GM23248 (cell line): ENCODE measurements around the gene CAMKMT.

ENCODE experiments used
- EZH2 ChIP-seq: fragments of 200-600 bp; sonication (generic); IDR thresholded peaks from 2 replicates; pipeline ENCODE4 v1.6.1; 2018; ENCODE audit warnings: antibody characterized with exemption, mild to moderate bottlenecking; ENCODE audit not compliant: insufficient read depth, poor library complexity, severe bottlenecking
- EZH2phosphoT487 ChIP-seq: fragments of 200-600 bp; sonication (generic); IDR thresholded peaks from 2 replicates; pipeline ENCODE4 v1.6.1; 2018; ENCODE audit warnings: antibody characterized with exemption, moderate library complexity, mild to moderate bottlenecking, low read depth; ENCODE audit not compliant: insufficient read depth

DNA sequence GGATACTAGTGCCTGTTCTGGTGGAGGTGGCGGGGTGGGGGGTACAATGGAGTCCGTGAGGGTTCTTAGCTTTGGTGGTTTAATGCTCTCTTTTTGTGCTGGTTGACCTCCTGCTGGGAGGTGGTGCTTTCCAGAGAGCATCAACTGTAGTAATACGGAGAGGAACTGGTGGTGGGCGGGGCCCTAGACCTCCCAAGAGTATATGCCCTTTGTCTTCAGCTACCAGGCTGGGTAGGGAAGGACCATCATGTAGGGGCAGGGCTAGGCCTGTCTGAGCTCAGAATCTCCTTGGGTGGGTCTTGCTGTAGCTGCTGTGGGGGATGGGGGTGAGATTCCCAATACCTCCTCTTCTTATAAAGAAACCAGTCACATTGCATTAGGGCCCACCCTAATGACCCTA, 27.1 kb downstream of the CAMKMT start:
- TF ChIP-seq EZH2 (no peak), EZH2phosphoT487 (no peak)
